DMS 273 (cell line): ENCODE results near the gene B3GNT4.
A peak's percentile ranks its signal among the peaks of the same experiment; 100 is the strongest.
"Not testable (repeated sequence)": the region's sequence is repeated elsewhere in the genome, so short reads cannot be mapped to it uniquely, and the experiment has no call there.

ENCODE experiments used
- DNase-seq: peaks from one replicate; lab custom pipeline; 2025; ENCODE audit not compliant: unreplicated experiment; lab: John Stamatoyannopoulos, UW

The B3GNT4 gene

GRCh38 chr12:122203301-122204166 is at the start of gene B3GNT4:
Gene B3GNT4 (plus strand): TSS chr12:122203709. CDS start chr12:122204619, 910 bp downstream.
- DNase-seq = peak; percentile 68

DNA sequence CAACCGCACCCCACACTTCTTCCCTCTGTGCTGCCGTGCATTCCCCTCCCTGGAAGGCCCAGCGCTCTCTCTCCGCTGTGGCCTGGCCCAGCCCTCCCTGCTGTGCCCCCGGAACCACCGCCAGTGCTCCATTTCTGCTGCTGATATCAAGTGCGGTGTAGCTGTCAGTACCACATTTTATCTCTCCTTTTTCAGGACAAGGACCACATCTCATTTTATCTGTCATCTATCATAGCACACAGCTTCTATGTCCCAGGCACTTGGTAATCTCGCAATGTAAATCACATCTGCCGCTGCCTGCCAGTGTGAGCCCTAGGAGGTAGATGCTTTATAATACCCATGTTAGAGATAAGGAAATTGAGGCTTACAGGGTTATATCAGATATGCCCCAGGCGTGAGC is 47.8 kb upstream of the B3GNT4 start:
- DNase-seq = no peak

GRCh38 chr12:122158700-122159285 is 44.7 kb upstream of the B3GNT4 start:
- DNase-seq = no peak

- no peak for DNase-seq
Observed at GRCh38 chr12:122159882-122160281, 43.6 kb upstream of the B3GNT4 start.

DNA sequence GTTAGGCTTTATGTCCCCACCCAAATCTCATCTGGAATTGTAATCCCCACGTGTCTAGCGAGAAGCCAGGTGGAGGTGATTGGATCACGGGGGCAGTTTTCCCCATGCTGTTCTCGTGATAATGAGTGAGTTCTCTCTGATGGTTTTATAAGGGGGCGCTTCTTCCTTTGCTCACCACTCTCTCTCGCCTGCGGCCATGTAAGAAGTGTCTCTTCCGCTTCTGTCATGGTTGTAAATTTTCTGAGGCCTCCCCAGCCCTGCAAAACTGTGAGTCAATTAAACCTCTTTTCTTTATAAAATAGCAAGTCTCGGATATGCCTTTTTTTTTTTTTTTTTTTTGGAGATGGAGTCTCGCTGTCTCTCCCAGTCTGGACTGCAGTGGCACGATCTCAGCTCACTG is 42.7 kb upstream of the B3GNT4 start:
- no peak for DNase-seq

GRCh38 chr12:122161682-122162081 is 41.8 kb upstream of the B3GNT4 start:
- DNase-seq = no peak

GRCh38 chr12:122162976-122163375 is 40.5 kb upstream of the B3GNT4 start:
- no peak for DNase-seq

DNA sequence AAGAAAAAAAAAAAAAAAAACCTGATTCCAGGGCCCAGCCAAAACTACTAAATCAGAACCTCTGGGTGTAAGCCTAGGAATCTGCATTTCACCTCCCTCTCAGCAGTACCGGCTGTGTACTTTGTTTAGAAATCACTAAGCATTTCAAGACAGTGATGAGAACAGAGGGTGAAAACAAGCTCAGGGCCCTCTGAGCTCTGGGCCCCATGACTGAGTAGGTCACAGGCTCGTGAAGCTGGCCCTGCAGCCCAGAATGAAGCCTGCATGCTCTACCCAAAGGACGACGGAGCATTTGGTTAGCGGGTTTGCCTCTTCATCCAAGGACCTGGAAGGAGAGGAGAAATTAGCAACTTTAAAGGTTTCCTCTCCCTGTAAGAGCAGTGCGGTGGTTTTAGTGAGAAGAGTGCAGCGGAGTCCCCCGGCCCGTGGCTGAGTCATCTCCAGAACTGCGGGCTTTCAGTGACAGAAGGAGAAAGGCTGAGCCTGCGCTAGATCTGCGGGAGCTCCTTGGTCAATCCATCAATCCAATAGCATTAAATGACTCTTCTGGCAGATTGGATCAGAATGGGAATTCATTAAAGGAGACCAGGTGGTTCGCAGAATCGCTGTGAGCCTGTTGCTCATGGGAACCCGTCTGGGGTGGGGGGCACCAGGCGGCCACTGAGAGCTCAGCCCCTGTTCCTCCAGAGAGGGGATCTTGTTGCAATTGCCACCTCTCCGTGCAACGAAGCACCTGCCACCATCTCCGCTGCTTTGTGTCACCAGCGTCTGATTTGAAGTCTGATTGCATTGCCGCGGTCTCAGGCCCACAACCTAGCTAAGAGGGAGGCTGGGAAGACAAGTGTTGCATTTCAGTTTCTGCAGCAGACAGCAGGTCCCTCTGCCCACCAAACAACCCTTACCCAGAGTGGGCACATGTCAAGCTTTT is 36.8 kb upstream of the B3GNT4 start:
- DNase-seq = no peak

- DNase-seq = no peak
Observed at GRCh38 chr12:122167356-122167925, 36.1 kb upstream of the B3GNT4 start.

- no peak for DNase-seq
Observed at GRCh38 chr12:122168492-122168891, 35.0 kb upstream of the B3GNT4 start.

DNA sequence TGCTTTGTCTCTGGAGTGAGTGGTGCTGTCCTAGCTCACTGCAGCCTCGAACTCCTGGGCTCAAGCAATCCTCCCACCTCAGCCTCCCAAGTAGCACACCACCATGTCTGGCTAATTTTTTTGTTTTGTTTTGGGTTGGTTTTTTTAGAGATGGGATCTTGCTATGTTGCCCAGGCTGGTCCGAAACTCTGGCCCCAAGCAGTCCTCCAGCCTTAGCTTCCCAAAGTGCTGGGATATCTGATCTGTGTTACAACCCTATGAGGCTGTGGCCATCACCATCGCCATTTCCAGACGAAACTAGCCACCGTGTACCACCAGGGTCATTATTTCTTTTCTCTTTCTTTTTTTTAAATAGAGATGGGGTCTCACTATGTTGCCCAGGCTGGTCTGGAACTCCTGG is 32.1 kb upstream of the B3GNT4 start:
- no peak for DNase-seq

DNA sequence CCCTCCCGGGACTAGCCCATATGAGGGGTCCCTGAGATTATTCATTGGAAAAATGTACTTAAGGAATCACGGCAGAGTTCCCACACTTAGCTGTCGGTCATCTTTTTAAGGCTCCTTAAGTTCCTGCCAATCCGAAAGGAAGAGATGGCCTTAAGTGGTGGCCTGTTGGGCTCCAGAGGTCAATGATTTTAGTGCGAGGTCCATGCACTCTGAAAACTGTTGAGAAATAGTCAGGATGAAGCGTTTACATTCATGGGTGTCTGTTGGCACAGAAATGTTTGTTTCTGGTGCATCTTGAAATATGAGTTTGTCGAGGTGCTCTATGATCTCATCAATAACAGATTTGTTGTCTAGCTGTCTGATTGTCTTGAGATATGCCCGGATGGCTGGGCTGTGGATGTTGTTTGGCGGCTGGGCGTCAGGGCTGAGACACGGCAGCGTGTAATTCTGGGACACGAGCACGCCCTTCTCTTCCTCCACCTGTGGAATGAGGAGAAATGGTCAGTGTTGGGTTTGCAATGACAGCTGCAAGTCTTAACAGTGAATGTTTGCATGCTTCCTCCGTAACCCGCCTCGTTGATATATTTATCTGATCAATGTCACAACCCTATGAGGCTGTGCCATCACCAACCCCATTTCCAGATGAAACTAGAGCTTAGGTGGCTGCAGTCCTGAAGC is 31.1 kb upstream of the B3GNT4 start:
- no peak for DNase-seq

GRCh38 chr12:122174155-122174845 is 29.2 kb upstream of the B3GNT4 start, which contains the start of gene IL31:
Gene IL31 (minus strand): TSS chr12:122174221. CDS start chr12:122174172, 49 bp downstream.
- DNase-seq = no peak

DNA sequence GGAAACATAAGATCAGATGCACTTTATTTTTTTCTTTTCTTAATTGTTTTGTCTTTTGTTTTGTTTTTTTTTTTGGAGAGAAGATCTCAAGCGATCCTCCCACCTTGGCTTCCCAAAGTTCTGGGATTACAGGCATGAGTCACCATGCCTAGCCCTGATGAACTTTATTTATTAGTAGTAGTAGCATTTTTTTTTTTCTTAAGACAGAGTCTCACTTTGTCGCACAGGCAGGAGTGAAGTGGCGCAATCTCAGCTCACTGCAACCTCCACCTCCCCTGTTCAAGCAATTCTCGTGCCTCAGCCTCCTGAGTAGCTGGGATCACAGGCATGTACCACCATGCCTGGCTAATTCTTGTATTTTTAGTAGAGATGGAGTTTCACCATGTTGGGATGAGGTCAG is 27.0 kb upstream of the B3GNT4 start:
- not testable (repeated sequence) for DNase-seq

- DNase-seq = peak; percentile 80
Observed at GRCh38 chr12:122182887-122183587, 20.5 kb upstream of the B3GNT4 start, which contains the start of gene LRRC43. Gene LRRC43 (plus strand): TSS chr12:122183123. CDS start chr12:122183145, 22 bp downstream.

GRCh38 chr12:122183588-122183940 is 19.9 kb upstream of the B3GNT4 start:
- no peak for DNase-seq

DNA sequence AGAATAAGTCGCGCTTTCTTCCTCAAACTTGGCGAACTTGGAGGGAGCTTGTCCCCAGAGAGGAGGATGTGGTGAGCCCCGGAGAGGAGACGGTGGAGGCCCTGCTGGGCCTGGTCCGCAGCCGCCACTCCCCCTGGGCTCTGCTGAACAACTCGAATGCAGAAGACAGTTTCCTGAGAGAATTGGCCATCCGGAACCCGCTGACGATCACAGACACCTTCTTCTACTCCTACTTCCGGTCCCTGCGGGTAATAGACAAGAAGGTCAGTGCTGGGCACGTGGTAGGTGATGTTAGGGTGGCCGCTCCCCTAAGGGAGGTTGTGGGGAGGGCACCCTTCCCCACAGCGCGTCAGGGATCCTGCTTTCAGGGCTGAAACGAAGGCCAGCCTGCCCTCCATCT is 19.0 kb upstream of the B3GNT4 start:
- DNase-seq = no peak

- DNase-seq = no peak
Observed at GRCh38 chr12:122185079-122185478, 18.4 kb upstream of the B3GNT4 start.

DNA sequence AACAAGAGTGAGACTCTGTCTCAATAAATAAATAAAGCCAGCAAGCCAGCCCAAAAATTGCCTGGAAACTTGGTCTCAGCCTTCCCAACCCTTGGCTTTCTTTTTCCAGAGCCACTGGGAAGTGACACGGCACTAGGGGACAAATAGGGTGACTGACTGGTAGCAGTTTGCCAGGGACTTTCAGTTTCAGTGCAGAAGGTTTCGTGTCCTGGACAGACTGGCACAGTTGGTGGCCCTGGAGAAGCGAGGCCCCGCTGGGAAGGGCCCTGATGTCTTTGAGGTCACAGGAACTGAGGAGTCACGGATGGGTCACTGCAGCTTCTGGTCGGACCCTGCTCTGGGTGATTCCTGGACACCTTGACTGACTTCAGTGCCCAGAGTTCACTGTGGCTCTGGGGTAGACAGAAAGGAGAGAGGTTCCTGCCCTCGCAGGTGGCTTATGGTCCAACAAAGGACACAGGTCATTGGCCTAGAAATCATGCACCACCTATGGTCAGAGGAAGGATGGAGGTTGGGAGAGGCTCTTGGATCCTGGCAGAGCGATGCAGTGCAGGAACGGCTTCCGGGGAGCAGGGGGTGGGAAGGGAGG is 17.9 kb upstream of the B3GNT4 start:
- DNase-seq = no peak
